Neural progenitor cell (in vitro differentiated cells): ENCODE data around the gene S100PBP. TPM values are rescaled to one million over a fixed set of nuclear protein-coding genes. Genes with fewer than 3 reads are reported as not detected.
A peak's percentile ranks its signal among the peaks of the same experiment; 100 is the strongest.

ENCODE experiments used
- DNase-seq: peaks from one replicate; pipeline ENCODE4 v3.0.0-alpha.2; 2016; ENCODE audit warnings: low spot score
- H2AFZ ChIP-seq: fragments of 200-600 bp; sonication (generic); replicated peaks from 2 replicates; pipeline ENCODE4 v1.6.1; 2016; ENCODE audit warnings: antibody characterized with exemption
- H3F3A ChIP-seq: fragments of 200-600 bp; sonication (generic); 2 replicates; pipeline ENCODE4 v1.6.1; 2016; ENCODE audit warnings: antibody characterized with exemption, low read depth
- H3K27ac ChIP-seq: fragments of 200-600 bp; sonication (generic); 2 replicates; pipeline ENCODE4 v1.5.1; 2016; ENCODE audit warnings: mild to moderate bottlenecking
- H3K27me3 ChIP-seq: fragments of 200-600 bp; sonication (generic); 2 replicates; pipeline ENCODE4 v1.6.1; 2016; ENCODE audit warnings: mild to moderate bottlenecking, moderate library complexity
- H3K36me3 ChIP-seq: fragments of 200-600 bp; sonication (generic); 2 replicates; pipeline ENCODE4 v1.5.1; 2016
- H3K4me1 ChIP-seq: fragments of 200-600 bp; sonication (generic); 2 replicates; pipeline ENCODE4 v1.6.1; 2016; ENCODE audit warnings: mixed run types
- H3K4me2 ChIP-seq: fragments of 200-600 bp; sonication (generic); 2 replicates; pipeline ENCODE4 v1.6.1; 2016
- H3K4me3 ChIP-seq: fragments of 200-600 bp; sonication (generic); 2 replicates; pipeline ENCODE4 v1.5.1; 2016
- H3K79me2 ChIP-seq: fragments of 200-600 bp; sonication (generic); 2 replicates; pipeline ENCODE4 v1.6.1; 2016; ENCODE audit warnings: low read depth
- H3K9ac ChIP-seq: fragments of 200-600 bp; sonication (generic); 2 replicates; pipeline ENCODE4 v1.6.1; 2016
- H3K9me3 ChIP-seq: fragments of 200-600 bp; sonication (generic); 2 replicates; pipeline ENCODE4 v1.5.1; 2016; ENCODE audit warnings: low read depth
- H4K20me1 ChIP-seq: fragments of 200-600 bp; sonication (generic); 2 replicates; pipeline ENCODE4 v1.6.1; 2016; ENCODE audit warnings: low read depth
- H3K27ac Mint-ChIP-seq: 3 replicates; pipeline ENCODE4 v1.8.0; 2021; ENCODE audit warnings: mixed read lengths
- H3K27me3 Mint-ChIP-seq: 2 replicates; pipeline ENCODE4 v1.8.0; 2022; ENCODE audit warnings: low read depth, mild to moderate bottlenecking, inconsistent platforms, moderate library complexity, mixed read lengths; ENCODE audit not compliant: insufficient read depth
- H3K36me3 Mint-ChIP-seq: 3 replicates; pipeline ENCODE4 v1.8.0; 2021; ENCODE audit warnings: mixed read lengths
- H3K4me1 Mint-ChIP-seq: 3 replicates; pipeline ENCODE4 v1.8.0; 2021; ENCODE audit warnings: mixed read lengths
- H3K4me3 Mint-ChIP-seq: 3 replicates; pipeline ENCODE4 v1.8.0; 2021; ENCODE audit warnings: mild to moderate bottlenecking, moderate library complexity, mixed read lengths
- H3K9me3 Mint-ChIP-seq: 3 replicates; pipeline ENCODE4 v1.8.0; 2020; ENCODE audit warnings: mixed read lengths
- EZH2 ChIP-seq: fragments of 200-600 bp; sonication (generic); IDR thresholded peaks from 2 replicates; pipeline ENCODE4 v1.6.1; 2017; ENCODE audit warnings: antibody characterized with exemption, mild to moderate bottlenecking, moderate library complexity
- EZH2phosphoT487 ChIP-seq: fragments of 200-600 bp; sonication (generic); IDR thresholded peaks from 2 replicates; pipeline ENCODE4 v1.6.1; 2017; ENCODE audit warnings: antibody characterized with exemption
- total RNA-seq: library from RNA; depleted of rRNA; stranded (reverse); fragments of >200 nt; gene quantifications from 2 replicates; pipeline ENCODE4 v1.2.3, GENCODE V29; 2015; ENCODE audit warnings: low replicate concordance
- TF ChIP-seq, protein P1 (sequence below): fragments of 200-600 bp; sonication (generic); IDR thresholded peaks from 2 replicates; pipeline ENCODE4 v1.5.1; 2017; ENCODE audit warnings: antibody characterized with exemption, mild to moderate bottlenecking

Gene S100PBP
- total RNA-seq, 1 donor from 2014 or later = 107 TPM

DNA sequence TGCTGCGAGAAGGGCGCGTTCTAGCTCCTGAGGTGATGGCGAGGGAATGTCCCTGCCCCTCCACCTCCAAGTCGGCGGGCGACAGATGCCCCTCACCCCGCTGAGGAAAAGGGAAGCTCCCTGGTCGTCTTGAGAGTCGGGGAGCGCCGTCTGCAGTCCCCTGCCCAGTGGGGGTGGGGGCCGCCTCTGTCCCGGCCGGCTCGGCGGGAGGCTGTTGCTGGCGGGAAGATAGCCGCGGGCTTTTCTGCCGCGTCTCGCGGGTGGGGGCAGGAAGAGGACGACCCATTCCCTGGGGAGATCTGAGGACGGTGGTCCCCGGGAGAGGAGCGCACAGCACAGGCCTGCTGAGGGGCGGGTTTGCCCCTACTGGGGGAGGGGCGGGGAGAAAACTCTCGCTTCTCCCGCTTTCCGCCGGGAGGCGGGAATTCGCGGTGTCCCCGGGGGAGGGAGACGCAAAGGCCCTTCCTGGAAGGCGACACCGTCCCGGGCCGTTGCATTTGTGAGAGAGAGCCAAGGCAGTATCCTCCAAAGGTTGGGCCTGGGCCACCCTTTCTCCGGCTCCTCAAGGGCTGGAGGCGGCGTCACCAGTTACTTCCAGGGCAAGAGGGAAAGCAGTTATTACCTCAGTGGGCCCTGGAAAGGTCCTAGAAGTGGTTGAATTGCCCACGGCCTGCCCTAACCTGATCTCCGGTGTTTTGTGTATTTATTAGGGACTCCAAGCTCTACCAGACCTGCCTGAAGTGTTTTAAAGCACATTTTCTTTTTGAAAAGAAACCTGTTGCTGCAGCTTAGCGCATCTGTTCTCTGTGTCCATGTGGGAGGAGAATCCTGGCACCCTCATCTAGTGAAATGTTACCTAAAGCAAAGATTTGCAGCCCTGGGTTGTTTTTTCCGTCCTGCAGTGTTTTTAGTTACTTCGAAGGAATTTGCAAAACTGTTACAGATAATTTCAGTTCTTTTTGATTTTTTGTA lies 648 bp downstream of the S100PBP start:
- H3K9me3 ChIP-seq = no peaks in the 10 kb centered on the region
- peaks cover 22% of the 10 kb centered on the region for H3K4me1 ChIP-seq
- Mint-ChIP-seq H3K27me3 (peaks cover 3% of the 10 kb centered on the region), H3K4me1 (peaks cover 29% of the 10 kb centered on the region), H3K27ac (peak overlapping the region; percentile 47), H3K4me3 (peak overlapping the region; percentile 99), H3K36me3 (peaks cover 14% of the 10 kb centered on the region), H3K9me3 (no peaks in the 10 kb centered on the region)
- TF ChIP-seq, protein P1, sequence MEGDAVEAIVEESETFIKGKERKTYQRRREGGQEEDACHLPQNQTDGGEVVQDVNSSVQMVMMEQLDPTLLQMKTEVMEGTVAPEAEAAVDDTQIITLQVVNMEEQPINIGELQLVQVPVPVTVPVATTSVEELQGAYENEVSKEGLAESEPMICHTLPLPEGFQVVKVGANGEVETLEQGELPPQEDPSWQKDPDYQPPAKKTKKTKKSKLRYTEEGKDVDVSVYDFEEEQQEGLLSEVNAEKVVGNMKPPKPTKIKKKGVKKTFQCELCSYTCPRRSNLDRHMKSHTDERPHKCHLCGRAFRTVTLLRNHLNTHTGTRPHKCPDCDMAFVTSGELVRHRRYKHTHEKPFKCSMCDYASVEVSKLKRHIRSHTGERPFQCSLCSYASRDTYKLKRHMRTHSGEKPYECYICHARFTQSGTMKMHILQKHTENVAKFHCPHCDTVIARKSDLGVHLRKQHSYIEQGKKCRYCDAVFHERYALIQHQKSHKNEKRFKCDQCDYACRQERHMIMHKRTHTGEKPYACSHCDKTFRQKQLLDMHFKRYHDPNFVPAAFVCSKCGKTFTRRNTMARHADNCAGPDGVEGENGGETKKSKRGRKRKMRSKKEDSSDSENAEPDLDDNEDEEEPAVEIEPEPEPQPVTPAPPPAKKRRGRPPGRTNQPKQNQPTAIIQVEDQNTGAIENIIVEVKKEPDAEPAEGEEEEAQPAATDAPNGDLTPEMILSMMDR = no peak
- TF ChIP-seq EZH2phosphoT487 (no peak), EZH2 (no peak)
- peaks cover 18% of the 10 kb centered on the region for H3F3A ChIP-seq
- no peaks in the 10 kb centered on the region for H3K27me3 ChIP-seq
- no peaks in the 10 kb centered on the region for H3K36me3 ChIP-seq
- H3K9ac ChIP-seq = peak overlapping the region; percentile 65
- H2AFZ ChIP-seq = peak overlapping the region; percentile 27
- peak overlapping the region; percentile 89 for H3K4me2 ChIP-seq
- H3K4me3 ChIP-seq = peak overlapping the region; percentile 86
- peak; percentile 90 for DNase-seq
- H3K79me2 ChIP-seq = peaks cover 88% of the 10 kb centered on the region
- peak overlapping the region; percentile 93 for H3K27ac ChIP-seq
- no peaks in the 10 kb centered on the region for H4K20me1 ChIP-seq

DNA sequence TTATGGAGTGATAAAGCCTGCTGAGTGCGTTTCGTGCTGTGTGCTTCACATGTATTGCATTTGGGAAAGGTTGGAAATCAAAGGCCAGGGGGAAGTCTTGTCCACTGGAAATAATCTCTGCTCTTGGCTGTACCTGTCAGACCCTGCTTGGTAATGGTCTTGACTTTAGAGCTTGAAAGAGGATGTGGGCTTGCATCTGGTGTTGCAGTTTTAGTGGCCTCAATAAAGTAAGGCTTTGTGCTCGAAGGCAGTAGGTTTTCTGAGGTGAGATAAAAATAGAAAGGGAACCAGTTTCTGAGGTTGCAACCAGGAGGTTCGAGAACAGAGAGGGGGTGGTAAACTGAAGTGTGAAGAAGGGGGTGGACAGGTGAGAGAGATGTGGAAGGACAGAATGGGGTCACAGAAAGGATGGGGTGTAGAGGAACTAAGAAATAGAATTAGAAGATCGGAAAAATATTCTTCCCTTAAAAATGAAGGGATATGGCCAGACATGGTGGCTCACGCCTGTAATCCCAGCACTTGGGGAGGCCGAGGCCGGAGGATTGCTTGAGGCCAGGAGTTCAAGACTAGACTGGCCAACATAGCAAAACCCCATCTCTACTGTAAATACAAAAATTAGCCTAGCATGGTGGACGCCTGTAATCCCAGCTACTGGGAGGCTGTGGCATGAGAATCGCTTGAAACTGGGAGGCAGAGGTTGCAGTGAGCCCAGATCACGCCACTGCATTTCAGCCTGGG lies 1.5 kb downstream of the S100PBP start:
- no peaks in the 10 kb centered on the region for H3K27me3 ChIP-seq
- Mint-ChIP-seq H3K4me3 (peak overlapping the region; percentile 99), H3K27me3 (peaks cover 3% of the 10 kb centered on the region), H3K4me1 (peaks cover 29% of the 10 kb centered on the region), H3K36me3 (peaks cover 8% of the 10 kb centered on the region), H3K27ac (peak overlapping the region; percentile 47), H3K9me3 (no peaks in the 10 kb centered on the region)
- H2AFZ ChIP-seq = no peak overlapping the region
- peaks cover 88% of the 10 kb centered on the region for H3K79me2 ChIP-seq
- peak overlapping the region; percentile 65 for H3K9ac ChIP-seq
- peak overlapping the region; percentile 93 for H3K27ac ChIP-seq
- no peak for TF ChIP-seq EZH2phosphoT487
- TF ChIP-seq, protein P1 = no peak
- no peak for TF ChIP-seq EZH2
- H4K20me1 ChIP-seq = no peaks in the 10 kb centered on the region
- H3K4me2 ChIP-seq = peak overlapping the region; percentile 89
- DNase-seq = no peak
- no peaks in the 10 kb centered on the region for H3K9me3 ChIP-seq
- H3K4me3 ChIP-seq = peak overlapping the region; percentile 86
- H3F3A ChIP-seq = peaks cover 18% of the 10 kb centered on the region
- H3K4me1 ChIP-seq = peaks cover 22% of the 10 kb centered on the region
- H3K36me3 ChIP-seq = no peaks in the 10 kb centered on the region

DNA sequence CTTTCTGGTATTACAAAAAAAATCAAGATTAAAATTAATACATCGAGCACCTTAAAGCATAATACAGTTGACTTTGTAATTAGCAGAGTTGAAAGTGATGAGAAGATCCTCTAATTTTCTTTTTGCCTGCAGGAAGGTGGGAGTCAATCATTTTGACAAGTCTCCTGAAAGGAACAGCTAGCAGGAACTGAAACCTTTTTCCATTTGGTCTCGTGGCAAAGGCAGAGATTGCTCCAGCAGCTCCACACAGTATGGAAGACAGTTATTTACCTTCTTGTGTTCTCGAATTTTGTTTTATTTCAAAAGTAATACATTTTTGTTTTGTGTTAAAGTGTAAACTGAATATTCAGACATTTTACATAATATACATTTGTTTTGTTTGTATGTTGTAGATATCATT lies 7.7 kb downstream of the S100PBP start:
- H3K4me1 ChIP-seq = no peaks in the 10 kb centered on the region
- H3K27ac ChIP-seq = no peak overlapping the region
- H3K79me2 ChIP-seq = peaks cover 43% of the 10 kb centered on the region
- TF ChIP-seq, protein P1 = no peak
- TF ChIP-seq EZH2phosphoT487 (no peak), EZH2 (no peak)
- DNase-seq = no peak
- H2AFZ ChIP-seq = no peak overlapping the region
- Mint-ChIP-seq H3K4me3 (no peak overlapping the region), H3K27ac (no peak overlapping the region), H3K36me3 (peaks cover 26% of the 10 kb centered on the region), H3K9me3 (no peaks in the 10 kb centered on the region), H3K27me3 (no peaks in the 10 kb centered on the region), H3K4me1 (peaks cover 2% of the 10 kb centered on the region)
- no peak overlapping the region for H3K4me2 ChIP-seq
- no peak overlapping the region for H3K9ac ChIP-seq
- peaks cover 8% of the 10 kb centered on the region for H3F3A ChIP-seq
- H3K4me3 ChIP-seq = no peak overlapping the region
- H3K9me3 ChIP-seq = no peaks in the 10 kb centered on the region
- H3K36me3 ChIP-seq = peaks cover 34% of the 10 kb centered on the region
- no peaks in the 10 kb centered on the region for H4K20me1 ChIP-seq
- no peaks in the 10 kb centered on the region for H3K27me3 ChIP-seq
